GM15510 (cell line): ENCODE data around the gene MOSPD3.

Source experiments
- POLR2A ChIP-seq: IDR thresholded peaks from 3 replicates; pipeline ENCODE4 v1.6.1; 2011; ENCODE audit warnings: borderline replicate concordance; ENCODE audit not compliant: insufficient read length; ENCODE audit errors: extremely low read depth

MOSPD3 gene

GRCh38 chr7:100572949-100573675, 39.2 kb upstream of the MOSPD3 start:
- no peak for TF ChIP-seq POLR2A

GRCh38 chr7:100573691-100574361, 38.5 kb upstream of the MOSPD3 start, which contains the start of gene SAP25:
SAP25 (minus strand) TSS chr7:100573900; CDS start chr7:100573742, 158 bp downstream.
- TF ChIP-seq POLR2A, result no peak

GRCh38 chr7:100574362-100575205, 37.8 kb upstream of the MOSPD3 start:
- TF ChIP-seq POLR2A, result no peak

- no peak for TF ChIP-seq POLR2A
Measured at GRCh38 chr7:100575206-100575631, 37.1 kb upstream of the MOSPD3 start.

GRCh38 chr7:100575746-100576383, 36.5 kb upstream of the MOSPD3 start:
- no peak for TF ChIP-seq POLR2A

GRCh38 chr7:100576384-100576993, 35.9 kb upstream of the MOSPD3 start:
- TF ChIP-seq POLR2A, result no peak

- no peak for TF ChIP-seq POLR2A
Measured at GRCh38 chr7:100577103-100577502, 35.2 kb upstream of the MOSPD3 start.

- TF ChIP-seq POLR2A, result no peak
Measured at GRCh38 chr7:100577507-100577906, 34.8 kb upstream of the MOSPD3 start.

- no peak for TF ChIP-seq POLR2A
Measured at GRCh38 chr7:100578246-100579183, 33.8 kb upstream of the MOSPD3 start.

- TF ChIP-seq POLR2A, result no peak
Measured at GRCh38 chr7:100580466-100581283, 31.7 kb upstream of the MOSPD3 start.

GRCh38 chr7:100582041-100582579, 30.2 kb upstream of the MOSPD3 start:
- TF ChIP-seq POLR2A, result no peak

GRCh38 chr7:100582650-100583049, 29.7 kb upstream of the MOSPD3 start:
- no peak for TF ChIP-seq POLR2A

- no peak for TF ChIP-seq POLR2A
Measured at GRCh38 chr7:100583132-100584053, 28.9 kb upstream of the MOSPD3 start.
